ENCODE measurements around the gene CLCNKB.
"Not testable (repeated sequence)": the region's sequence is repeated elsewhere in the genome, so short reads cannot be mapped to it uniquely, and the experiment has no call there.

DNA sequence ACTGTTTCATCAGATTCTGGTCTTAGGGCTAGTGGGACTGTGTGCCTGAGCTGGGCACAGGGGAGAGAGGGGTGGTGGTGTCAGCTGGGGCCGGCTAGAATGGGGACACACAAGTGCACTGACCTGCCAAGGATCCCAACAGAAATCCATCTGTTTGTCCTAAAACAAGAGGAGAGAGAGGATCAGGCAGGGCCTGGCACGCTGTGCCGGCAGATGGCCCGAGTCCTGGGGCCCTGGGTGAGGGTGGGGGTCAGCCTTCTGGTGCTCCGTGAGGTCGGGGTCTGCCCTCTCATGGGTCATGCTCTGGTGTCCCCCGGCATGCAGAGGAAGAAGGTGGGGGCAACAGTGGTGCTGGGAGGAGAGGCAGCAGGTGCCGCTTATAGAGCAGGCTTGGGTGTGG, 3.7 kb upstream of the CLCNKB start:
- TF ChIP-seq, protein P1, sequence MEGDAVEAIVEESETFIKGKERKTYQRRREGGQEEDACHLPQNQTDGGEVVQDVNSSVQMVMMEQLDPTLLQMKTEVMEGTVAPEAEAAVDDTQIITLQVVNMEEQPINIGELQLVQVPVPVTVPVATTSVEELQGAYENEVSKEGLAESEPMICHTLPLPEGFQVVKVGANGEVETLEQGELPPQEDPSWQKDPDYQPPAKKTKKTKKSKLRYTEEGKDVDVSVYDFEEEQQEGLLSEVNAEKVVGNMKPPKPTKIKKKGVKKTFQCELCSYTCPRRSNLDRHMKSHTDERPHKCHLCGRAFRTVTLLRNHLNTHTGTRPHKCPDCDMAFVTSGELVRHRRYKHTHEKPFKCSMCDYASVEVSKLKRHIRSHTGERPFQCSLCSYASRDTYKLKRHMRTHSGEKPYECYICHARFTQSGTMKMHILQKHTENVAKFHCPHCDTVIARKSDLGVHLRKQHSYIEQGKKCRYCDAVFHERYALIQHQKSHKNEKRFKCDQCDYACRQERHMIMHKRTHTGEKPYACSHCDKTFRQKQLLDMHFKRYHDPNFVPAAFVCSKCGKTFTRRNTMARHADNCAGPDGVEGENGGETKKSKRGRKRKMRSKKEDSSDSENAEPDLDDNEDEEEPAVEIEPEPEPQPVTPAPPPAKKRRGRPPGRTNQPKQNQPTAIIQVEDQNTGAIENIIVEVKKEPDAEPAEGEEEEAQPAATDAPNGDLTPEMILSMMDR (IDR thresholded peaks at IDR 0.05; ENCODE audit: low read depth, low read length): not testable (repeated sequence)
- TF ChIP-seq EZH2phosphoT487 (IDR thresholded peaks at IDR 0.05; ENCODE audit: low read depth): not testable (repeated sequence)

Data from OCI-LY3 (cell line).